Keratinocyte (primary cell): ENCODE data around the gene FAM83E. TPM values are rescaled to one million over a fixed set of nuclear protein-coding genes. Genes with fewer than 3 reads are reported as not detected.

ENCODE experiments used
- DNase-seq: peaks from one replicate; pipeline ENCODE4 v3.0.0-alpha.2; 2011; ENCODE audit warnings: low read depth, missing footprints, low spot score
- FAIRE-seq: peaks from 2 replicates; lab custom pipeline; 2011; peaks lifted over from hg19 to GRCh38; lab: Jason Lieb, UNC
- H2AFZ ChIP-seq: 2 replicates; pipeline ENCODE4 v1.6.0; 2012; ENCODE audit warnings: low read length, control low read depth, inconsistent platforms; ENCODE audit not compliant: control insufficient read depth
- H3K27ac ChIP-seq: 2 replicates; pipeline ENCODE4 v1.5.1; 2011; ENCODE audit warnings: low read length; ENCODE audit not compliant: control insufficient read depth, insufficient read depth
- H3K27me3 ChIP-seq: 3 replicates; pipeline ENCODE4 v1.6.0; 2011; ENCODE audit warnings: low read length; ENCODE audit not compliant: control insufficient read depth, insufficient read depth; ENCODE audit errors: extremely low read depth
- H3K36me3 ChIP-seq, 2 experiments: 2 replicates in 1 of 2; 3 replicates in 1 of 2; pipeline ENCODE4 v1.5.1; 2011; ENCODE audit warnings: low read length in 2 of 2, mild to moderate bottlenecking in 1 of 2; ENCODE audit not compliant: control insufficient read depth in 2 of 2, insufficient read depth in 2 of 2; ENCODE audit errors: extremely low read depth in 1 of 2
- H3K4me1 ChIP-seq: 3 replicates; pipeline ENCODE4 v1.5.1; 2011; ENCODE audit warnings: low read length; ENCODE audit not compliant: control insufficient read depth, insufficient read depth; ENCODE audit errors: extremely low read depth
- H3K4me2 ChIP-seq: 3 replicates; pipeline ENCODE4 v1.6.0; 2011; ENCODE audit warnings: low read depth, low read length; ENCODE audit not compliant: control insufficient read depth, insufficient read depth; ENCODE audit errors: extremely low read depth
- H3K4me3 ChIP-seq, 3 experiments: fragments of 200-600 bp in 1 of 3; sonication (generic) in 1 of 3; 2 replicates in 2 of 3; 3 replicates in 1 of 3; pipeline ENCODE4 v1.5.1; 2011 to 2016; ENCODE audit warnings: low read length in 3 of 3, mild to moderate bottlenecking in 3 of 3, control low read depth in 2 of 3, inconsistent platforms in 1 of 3, low read depth in 1 of 3, mixed read lengths in 1 of 3, mixed run types in 1 of 3, moderate library complexity in 1 of 3; ENCODE audit not compliant: control insufficient read depth in 2 of 3, insufficient read depth in 2 of 3; ENCODE audit errors: extremely low read depth in 1 of 3
- H3K79me2 ChIP-seq: 2 replicates; pipeline ENCODE4 v1.6.0; 2012; ENCODE audit warnings: low read length; ENCODE audit not compliant: control insufficient read depth, insufficient read depth
- H3K9ac ChIP-seq: 3 replicates; pipeline ENCODE4 v1.6.0; 2011; ENCODE audit warnings: low read length; ENCODE audit not compliant: control insufficient read depth, insufficient read depth; ENCODE audit errors: extremely low read depth
- H3K9me1 ChIP-seq: 3 replicates; pipeline ENCODE4 v1.6.0; 2011; ENCODE audit warnings: low read length; ENCODE audit not compliant: control insufficient read depth, insufficient read depth; ENCODE audit errors: extremely low read depth
- H3K9me3 ChIP-seq: 2 replicates; pipeline ENCODE4 v1.5.1; 2012; ENCODE audit warnings: low read depth, low read length; ENCODE audit not compliant: control insufficient read depth
- H4K20me1 ChIP-seq: 3 replicates; pipeline ENCODE4 v1.6.0; 2011; ENCODE audit warnings: low read length; ENCODE audit not compliant: control insufficient read depth, insufficient read depth; ENCODE audit errors: extremely low read depth
- EZH2 ChIP-seq: IDR thresholded peaks from one replicate; pipeline ENCODE4 v1.6.1; 2012; ENCODE audit warnings: inconsistent platforms, mild to moderate bottlenecking, low read length, moderate library complexity
- dilution Hi-C: fragments of 300-500 bp; cut with MboI; formaldehyde crosslinking; loops from one replicate; pipeline ENCODE4 v1.7.0; 2020; ENCODE audit warnings: low sequenced_read_pairs; ENCODE audit not compliant: extremely low pct_ligation_motif_present
- polyA minus RNA-seq, 3 experiments: library from RNA; depleted of rRNA, polyadenylated mRNA; stranded (reverse); fragments of >200 nt; gene quantifications; 1 replicate in 1 of 3; 2 replicates in 1 of 3; 3 replicates in 1 of 3; pipeline ENCODE4 v1.2.3, GENCODE V29; 2011
- polyA plus RNA-seq, 5 experiments: library from polyadenylated mRNA; depleted of rRNA in 3 of 5; stranded (reverse) in 3 of 5; stranded (forward) in 1 of 5; unstranded in 1 of 5; fragments of >200 nt; gene quantifications; 1 replicate in 1 of 5; 2 replicates in 3 of 5; 3 replicates in 1 of 5; pipeline versions ENCODE4 v1.2.1 to v1.2.3, GENCODE V29; 2011 to 2012; ENCODE audit warnings: missing spikeins in 2 of 5, low read depth in 1 of 5, low replicate concordance in 1 of 5
- TF ChIP-seq, protein P1 (sequence below), 3 experiments: IDR thresholded peaks in 1 of 3; conservative IDR thresholded peaks in 1 of 3; optimal IDR thresholded peaks in 1 of 3; 2 replicates in 2 of 3; 3 replicates in 1 of 3; pipeline versions ENCODE3 to v1.5.1; 2011; ENCODE audit warnings: low read length in 3 of 3, mild to moderate bottlenecking in 3 of 3, moderate library complexity in 2 of 3, control low read depth in 1 of 3, inconsistent platforms in 1 of 3; ENCODE audit not compliant: insufficient read depth in 2 of 3; ENCODE audit errors: extremely low read depth in 1 of 3

The FAM83E gene
- 0.06 to 0.31 TPM (median 0.17 TPM) in 3 replicates for polyA plus RNA-seq
- 0.56 TPM for polyA plus RNA-seq (2011; ENCODE audit: low read depth)
- 0.10 TPM in 1 of 2 replicates, not detected in the other for polyA plus RNA-seq (2011; cell fraction: cytosol; rRNA removed)
- polyA plus RNA-seq (2011; cell fraction: nucleus; rRNA removed), result 0.31 and 0.47 TPM in 2 replicates
- polyA plus RNA-seq (2012; ENCODE audit: low replicate concordance), result 0.32 and 0.85 TPM in 2 replicates
- 2.7 TPM in 1 of 3 replicates, not detected in the others for polyA minus RNA-seq
- polyA minus RNA-seq (2011; cell fraction: cytosol; rRNA and poly(A)+ RNA removed), result not detected
- 0.84 and 0.93 TPM in 2 replicates for polyA minus RNA-seq (2011; cell fraction: nucleus; rRNA and poly(A)+ RNA removed)

DNA sequence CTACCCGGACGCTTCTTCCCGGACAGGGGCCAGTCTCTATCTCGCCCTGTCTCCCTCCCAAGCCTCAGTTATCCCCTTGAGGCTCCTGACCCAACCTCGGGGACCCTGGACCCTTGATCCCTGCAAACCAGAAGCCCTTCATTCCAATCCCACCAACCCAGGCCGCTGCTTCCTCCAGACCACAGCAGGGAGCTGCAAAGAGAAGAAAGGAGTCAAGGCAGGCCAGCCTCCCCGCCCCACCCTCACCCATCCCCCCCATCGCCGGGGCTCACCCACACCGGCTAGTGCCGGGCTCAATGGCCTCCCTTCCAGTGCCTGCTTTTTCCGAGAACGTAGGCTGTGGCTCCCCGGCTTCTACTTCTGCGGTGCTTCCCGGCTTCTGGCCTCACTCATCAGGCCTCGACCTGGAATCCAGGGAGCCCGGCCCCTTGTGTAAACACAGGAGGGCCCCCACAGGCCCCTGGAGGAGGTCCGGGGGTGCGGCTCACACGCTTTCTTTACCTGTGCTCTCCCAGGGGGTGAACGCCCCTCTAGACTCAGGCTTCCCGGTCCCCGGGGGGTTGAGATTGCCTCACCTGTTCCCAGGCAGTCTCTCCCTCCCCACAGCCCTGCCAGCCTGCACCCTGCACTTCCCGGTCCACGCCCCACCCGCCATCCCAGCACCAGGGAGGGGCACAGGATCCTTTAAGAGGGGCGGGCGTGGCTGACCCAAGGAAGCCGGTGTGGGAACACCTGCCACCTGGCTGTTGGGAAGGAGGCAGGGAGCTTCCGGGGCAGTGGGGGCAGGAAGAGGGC lies at the start of gene FAM83E:
TSS of gene FAM83E (minus strand) at position 641 of the 795 bp plus-strand sequence. CDS start 1,704 bp downstream, outside the sequence.
- dilution Hi-C loops, result no loop called here
- H2AFZ ChIP-seq, result no peak within 1 kb of the TSS
- H3K9me3 ChIP-seq, result no peaks in the 10 kb centered on the region
- TF ChIP-seq, protein P1, sequence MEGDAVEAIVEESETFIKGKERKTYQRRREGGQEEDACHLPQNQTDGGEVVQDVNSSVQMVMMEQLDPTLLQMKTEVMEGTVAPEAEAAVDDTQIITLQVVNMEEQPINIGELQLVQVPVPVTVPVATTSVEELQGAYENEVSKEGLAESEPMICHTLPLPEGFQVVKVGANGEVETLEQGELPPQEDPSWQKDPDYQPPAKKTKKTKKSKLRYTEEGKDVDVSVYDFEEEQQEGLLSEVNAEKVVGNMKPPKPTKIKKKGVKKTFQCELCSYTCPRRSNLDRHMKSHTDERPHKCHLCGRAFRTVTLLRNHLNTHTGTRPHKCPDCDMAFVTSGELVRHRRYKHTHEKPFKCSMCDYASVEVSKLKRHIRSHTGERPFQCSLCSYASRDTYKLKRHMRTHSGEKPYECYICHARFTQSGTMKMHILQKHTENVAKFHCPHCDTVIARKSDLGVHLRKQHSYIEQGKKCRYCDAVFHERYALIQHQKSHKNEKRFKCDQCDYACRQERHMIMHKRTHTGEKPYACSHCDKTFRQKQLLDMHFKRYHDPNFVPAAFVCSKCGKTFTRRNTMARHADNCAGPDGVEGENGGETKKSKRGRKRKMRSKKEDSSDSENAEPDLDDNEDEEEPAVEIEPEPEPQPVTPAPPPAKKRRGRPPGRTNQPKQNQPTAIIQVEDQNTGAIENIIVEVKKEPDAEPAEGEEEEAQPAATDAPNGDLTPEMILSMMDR (optimal IDR thresholded peaks at IDR 0.05 in 1 of 3, IDR thresholded peaks at IDR 0.05 in 1 of 3, conservative IDR thresholded peaks at IDR 0.05 in 1 of 3; ENCODE audit: extremely low read depth in 1 of 3, insufficient read depth in 2 of 3, low read length in 3 of 3), result no peak
- no peak for TF ChIP-seq EZH2
- H3K4me1 ChIP-seq, result peaks cover 34% of the 10 kb centered on the region
- peak within 1 kb of the TSS in 1 of 3 experiments; percentile 19 for H3K4me3 ChIP-seq
- peak within 1 kb of the TSS; percentile 98 for H3K9ac ChIP-seq
- FAIRE-seq (no peak), DNase-seq (no peak)
- H3K4me2 ChIP-seq, result peak within 1 kb of the TSS; percentile 95
- H4K20me1 ChIP-seq, result peaks cover 32% of the 10 kb centered on the region
- H3K79me2 ChIP-seq, result peaks cover 37% of the 10 kb centered on the region
- H3K27me3 ChIP-seq, result no peaks in the 10 kb centered on the region
- peaks cover 20 to 36% of the 10 kb centered on the region in 2 experiments for H3K36me3 ChIP-seq
- H3K9me1 ChIP-seq, result peaks cover 5% of the 10 kb centered on the region
- H3K27ac ChIP-seq, result no peak within 1 kb of the TSS

GRCh38 chr19:48664476-48664875 lies 49.6 kb upstream of the FAM83E start:
- TF ChIP-seq EZH2, result no peak
- TF ChIP-seq, protein P1 (optimal IDR thresholded peaks at IDR 0.05 in 1 of 3, IDR thresholded peaks at IDR 0.05 in 1 of 3, conservative IDR thresholded peaks at IDR 0.05 in 1 of 3; ENCODE audit: extremely low read depth in 1 of 3, insufficient read depth in 2 of 3, low read length in 3 of 3), result no peak
- FAIRE-seq, result no peak

More at GRCh38 chr19:48664476-48664875, 49.6 kb upstream of the FAM83E start:
- dilution Hi-C loops, result no loop called here
- Histone ChIP-seq H4K20me1 (no peaks in the 10 kb centered on the region), H3K4me3 (no peak overlapping the region), H3K9ac (no peak overlapping the region), H3K9me1 (no peaks in the 10 kb centered on the region), H2AFZ (no peak overlapping the region), H3K9me3 (no peaks in the 10 kb centered on the region), H3K27ac (no peak overlapping the region), H3K27me3 (no peaks in the 10 kb centered on the region), H3K4me1 (no peaks in the 10 kb centered on the region), H3K36me3 (no peaks in the 10 kb centered on the region), H3K4me2 (no peak overlapping the region), H3K79me2 (no peaks in the 10 kb centered on the region)
- no peak for DNase-seq
